Skin epidermis (tissue), 12 donors: ENCODE results near the gene GALNT2.

Experiments used
- H3K27ac ChIP-seq, 21 experiments: fragments of 200-600 bp; sonication (generic) in 11 of 21; one replicate each; pipeline ENCODE4 v1.5.0; 2020; ENCODE audit warnings: mild to moderate bottlenecking in 3 of 21, inconsistent platforms in 2 of 21, moderate library complexity in 2 of 21
- H3K4me3 ChIP-seq, 7 experiments: fragments of 200-600 bp; sonication (generic) in 2 of 7; one replicate each; pipeline ENCODE4 v1.5.0; 2020; ENCODE audit warnings: inconsistent platforms in 2 of 7, mild to moderate bottlenecking in 2 of 7, moderate library complexity in 1 of 7

Gene GALNT2

GRCh38 chr1:230069796-230070195 lies 2.8 kb downstream of the GALNT2 start:
- H3K27ac ChIP-seq, result no peak overlapping the region
- no peak overlapping the region for H3K4me3 ChIP-seq

GRCh38 chr1:230070321-230071208 lies 3.5 kb downstream of the GALNT2 start:
- Histone ChIP-seq H3K27ac (no peak overlapping the region), H3K4me3 (no peak overlapping the region)

DNA sequence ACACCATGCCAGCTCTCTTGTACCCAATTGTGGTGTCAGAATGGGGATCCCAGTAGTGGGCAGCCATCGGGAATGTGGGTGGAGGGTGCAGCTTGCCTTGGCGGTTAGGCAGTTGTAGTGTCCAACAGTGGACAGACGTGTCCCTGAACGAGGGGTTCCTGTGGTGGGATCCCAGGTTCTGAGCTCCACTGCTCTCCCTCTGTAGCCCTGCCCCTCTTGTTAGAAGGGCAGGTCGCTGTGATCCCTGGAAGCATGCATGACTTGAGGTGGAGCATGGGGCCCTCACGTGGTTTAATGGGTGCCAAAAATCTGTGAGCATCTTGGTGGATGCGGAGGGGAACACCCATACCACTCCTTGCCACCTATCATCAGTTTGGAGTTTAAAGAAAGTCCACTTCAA lies 4.3 kb downstream of the GALNT2 start:
- Histone ChIP-seq H3K27ac (no peak overlapping the region), H3K4me3 (no peak overlapping the region)

DNA sequence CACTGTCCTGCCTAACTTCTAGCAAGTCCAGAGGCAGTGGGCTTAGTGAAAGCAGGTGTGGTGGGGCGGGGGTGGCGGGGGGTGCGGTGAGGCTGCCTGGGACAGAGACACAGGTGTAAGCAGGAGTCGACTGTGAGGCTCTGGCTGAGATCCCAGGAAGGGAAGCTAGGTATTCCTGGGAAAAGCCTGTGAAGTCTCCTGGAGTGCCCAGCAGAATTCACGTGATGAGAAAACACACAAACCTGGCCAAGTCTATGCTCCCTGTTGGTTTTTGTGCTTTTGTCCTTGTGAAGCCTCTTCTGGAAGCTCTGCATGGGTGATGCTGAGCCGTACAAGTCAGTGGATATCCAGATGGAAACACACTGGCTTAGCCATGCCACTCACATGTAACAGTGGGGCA lies 5.3 kb downstream of the GALNT2 start:
- Histone ChIP-seq H3K27ac (no peak overlapping the region), H3K4me3 (no peak overlapping the region)

DNA sequence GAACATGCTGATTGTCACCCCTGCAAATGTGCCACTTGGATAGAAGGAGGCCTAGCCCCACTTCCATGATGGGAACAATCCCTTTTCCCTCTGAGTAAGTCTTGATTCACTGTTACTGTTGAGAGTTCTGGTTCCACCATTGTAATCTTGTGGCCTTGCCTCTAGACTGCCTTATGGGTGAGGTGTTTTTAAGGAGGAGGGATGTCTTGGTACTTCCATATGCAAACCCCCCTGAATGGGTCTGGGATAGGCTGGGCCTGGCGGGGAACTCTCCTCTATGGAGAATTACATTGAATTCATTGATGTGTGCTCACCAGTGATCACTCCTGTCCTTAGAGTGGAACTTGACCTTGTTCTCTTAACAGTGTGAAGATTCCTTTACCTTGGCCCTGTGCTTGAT lies 5.8 kb downstream of the GALNT2 start:
- Histone ChIP-seq H3K4me3 (no peak overlapping the region), H3K27ac (no peak overlapping the region)

GRCh38 chr1:230073371-230074035 lies 6.5 kb downstream of the GALNT2 start:
- Histone ChIP-seq H3K27ac (peak overlapping the region in 1 of 21 experiments; percentile 25), H3K4me3 (no peak overlapping the region)

DNA sequence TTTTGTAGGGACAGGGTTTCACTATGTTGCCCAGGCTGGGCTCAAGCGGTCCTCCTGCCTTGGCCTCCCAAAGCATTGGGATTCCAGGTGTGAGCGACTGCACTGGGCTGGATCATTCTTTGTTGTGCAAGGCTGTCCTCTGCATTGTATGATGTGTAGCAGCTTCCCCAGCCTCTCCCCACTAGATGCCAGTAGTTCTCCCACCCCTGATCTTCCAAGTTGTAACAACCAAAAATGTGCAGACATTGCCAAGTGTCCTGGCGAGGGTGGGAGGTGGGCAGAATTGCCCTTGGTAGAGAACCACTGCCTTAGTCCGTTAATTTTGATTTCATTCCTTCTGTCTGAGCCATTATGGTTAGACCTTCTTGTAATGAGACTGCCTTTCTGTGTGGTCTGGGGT lies 7.2 kb downstream of the GALNT2 start:
- H3K27ac ChIP-seq, result no peak overlapping the region

DNA sequence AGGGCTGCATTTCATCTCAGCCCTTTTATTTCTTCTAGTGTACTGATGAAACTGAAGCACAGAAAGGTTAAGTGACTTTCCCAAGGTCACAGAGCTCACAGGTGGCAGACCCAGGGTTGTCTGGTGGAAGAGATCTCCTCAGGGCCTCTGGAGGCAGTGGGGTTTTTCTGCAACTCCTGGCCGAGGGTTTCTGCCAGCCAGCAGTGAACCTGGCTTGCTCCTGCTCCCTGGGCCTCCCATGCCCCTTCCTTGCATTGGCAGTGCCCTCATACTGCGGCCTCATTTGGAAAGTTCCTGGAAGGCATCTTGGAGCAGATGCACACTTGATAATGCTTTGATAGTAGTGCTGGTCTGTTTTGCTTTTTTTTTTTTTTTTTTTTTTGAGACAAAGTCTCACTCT lies 7.7 kb downstream of the GALNT2 start:
- Histone ChIP-seq H3K4me3 (no peak overlapping the region), H3K27ac (no peak overlapping the region)

More for the DNA sequence above, 7.2 kb downstream of the GALNT2 start:
- H3K4me3 ChIP-seq, result no peak overlapping the region

GRCh38 chr1:230076121-230076520 lies 9.1 kb downstream of the GALNT2 start:
- H3K27ac ChIP-seq, result no peak overlapping the region

GRCh38 chr1:230077011-230077410 lies 10.0 kb downstream of the GALNT2 start:
- Histone ChIP-seq H3K27ac (no peak overlapping the region), H3K4me3 (no peak overlapping the region)

More at GRCh38 chr1:230076121-230076520, 9.1 kb downstream of the GALNT2 start:
- no peak overlapping the region for H3K4me3 ChIP-seq

DNA sequence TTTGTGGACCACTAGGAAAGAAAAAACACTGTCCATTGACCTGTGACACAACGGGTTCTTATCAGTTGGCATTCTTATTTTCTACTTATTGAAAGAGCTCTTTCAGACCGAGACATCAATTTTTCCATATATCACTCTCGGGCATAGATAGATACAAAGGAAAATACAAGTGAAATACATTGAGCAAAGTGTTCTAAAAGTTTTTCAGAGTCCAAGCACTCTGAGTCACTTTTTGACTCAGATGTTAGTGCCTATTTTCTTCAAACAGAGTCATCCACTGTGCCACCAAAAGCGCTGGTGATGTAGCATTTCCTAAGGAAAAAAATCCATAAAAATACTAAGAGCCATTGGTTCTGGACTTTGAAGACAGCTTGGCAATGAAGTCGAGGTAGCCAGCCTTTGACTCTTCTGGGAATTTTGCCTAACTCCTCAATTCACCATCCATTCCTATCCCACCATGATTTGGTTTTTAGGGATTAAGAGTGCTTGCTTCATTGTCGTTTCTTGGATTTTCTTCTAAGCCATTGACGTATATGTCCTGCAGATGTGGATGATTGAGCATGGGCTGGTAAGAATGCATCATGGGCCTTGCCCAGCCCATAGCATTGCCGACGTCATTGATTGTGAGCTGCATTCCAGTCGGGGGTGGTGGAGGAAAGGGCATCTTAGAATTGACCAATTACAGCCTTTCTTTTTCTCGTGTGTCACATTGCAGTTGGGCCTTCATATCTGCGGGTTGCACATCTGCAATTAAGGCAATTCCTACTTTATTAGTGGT lies 10.6 kb downstream of the GALNT2 start:
- Histone ChIP-seq H3K4me3 (no peak overlapping the region), H3K27ac (no peak overlapping the region)

DNA sequence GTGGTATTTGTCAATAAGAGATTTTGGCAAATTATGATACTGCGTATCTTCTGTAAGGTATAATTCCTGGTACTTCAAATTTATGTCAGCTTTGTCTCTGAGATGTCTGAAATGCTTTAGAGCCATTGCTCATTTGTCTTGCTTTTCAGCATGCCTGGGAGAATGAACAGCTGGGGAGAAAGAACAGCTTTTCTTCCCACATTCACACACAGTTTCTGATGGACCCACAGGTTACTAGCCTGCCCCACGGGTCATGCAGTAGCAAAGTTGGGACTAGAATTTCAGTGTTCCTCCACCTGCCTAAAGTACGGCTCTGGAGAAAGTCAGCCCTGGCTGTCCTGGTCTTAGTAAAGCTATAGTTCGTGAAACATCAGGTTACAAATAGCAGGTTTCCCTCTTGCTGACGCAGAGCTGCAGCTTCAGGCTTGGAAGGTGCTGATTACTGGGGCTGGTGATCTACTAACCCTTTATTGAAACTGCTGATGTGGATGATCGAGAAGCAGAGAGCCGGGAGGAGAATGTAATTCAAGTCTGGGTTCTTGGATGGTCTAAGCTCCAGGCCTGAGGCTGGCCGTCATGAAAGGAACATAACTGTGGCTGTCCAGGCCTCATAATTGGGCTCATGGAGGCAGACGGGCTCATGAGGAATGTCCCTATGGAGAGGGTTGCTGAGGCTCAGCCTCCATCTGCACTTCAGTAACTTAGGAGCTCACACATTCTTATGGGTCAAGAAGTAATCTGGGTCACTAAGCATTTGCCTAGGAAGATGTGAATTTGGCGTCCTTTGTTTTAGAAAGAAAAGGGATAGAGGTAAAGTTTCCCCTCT lies 12.4 kb downstream of the GALNT2 start:
- H3K27ac ChIP-seq, result no peak overlapping the region
- no peak overlapping the region for H3K4me3 ChIP-seq

GRCh38 chr1:230080822-230081221 lies 13.8 kb downstream of the GALNT2 start:
- H3K27ac ChIP-seq, result no peak overlapping the region

DNA sequence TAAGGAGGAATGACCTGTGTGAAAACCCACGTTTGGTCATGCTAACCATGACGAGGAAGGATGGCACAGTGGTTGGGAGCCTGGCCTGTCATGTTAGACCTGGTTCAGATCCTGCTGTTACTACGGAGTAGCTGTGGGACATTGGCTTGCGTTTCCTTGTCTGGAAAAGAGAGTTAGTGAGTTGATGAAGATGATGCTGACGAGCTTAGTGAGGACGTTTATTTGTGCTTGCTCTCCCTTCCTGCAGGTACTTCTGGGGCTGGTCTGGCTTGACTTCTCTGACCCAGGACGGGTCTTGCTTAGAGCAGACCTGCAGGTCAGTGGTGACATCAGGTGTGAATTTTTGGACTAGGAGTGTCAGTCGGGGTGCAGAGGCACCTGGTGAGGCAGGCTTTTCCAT lies 14.7 kb downstream of the GALNT2 start:
- H3K27ac ChIP-seq, result peak overlapping the region in 1 of 21 experiments; percentile 8
- H3K4me3 ChIP-seq, result no peak overlapping the region

More at GRCh38 chr1:230080822-230081221, 13.8 kb downstream of the GALNT2 start:
- no peak overlapping the region for H3K4me3 ChIP-seq

DNA sequence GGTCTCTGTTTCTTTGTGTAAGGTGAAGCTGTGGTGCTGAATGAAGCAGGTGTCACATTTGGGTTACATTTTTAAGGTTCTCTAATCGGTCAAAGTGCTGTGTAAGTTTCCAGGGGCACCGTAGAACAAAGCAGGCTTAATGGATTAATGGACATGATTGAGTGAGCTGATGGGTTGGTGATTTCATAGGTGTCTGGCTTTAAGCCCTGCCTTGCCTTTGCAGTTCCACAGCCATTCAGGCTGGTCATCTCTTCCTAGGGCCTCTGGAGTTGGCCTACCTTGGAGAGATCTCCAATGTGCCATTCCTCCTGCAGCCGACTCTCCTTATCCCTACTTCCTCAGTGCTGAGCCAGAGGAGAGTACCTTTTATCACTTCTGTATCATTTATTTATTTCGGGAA lies 15.2 kb downstream of the GALNT2 start:
- Histone ChIP-seq H3K27ac (peak overlapping the region in 1 of 21 experiments; percentile 8), H3K4me3 (no peak overlapping the region)

DNA sequence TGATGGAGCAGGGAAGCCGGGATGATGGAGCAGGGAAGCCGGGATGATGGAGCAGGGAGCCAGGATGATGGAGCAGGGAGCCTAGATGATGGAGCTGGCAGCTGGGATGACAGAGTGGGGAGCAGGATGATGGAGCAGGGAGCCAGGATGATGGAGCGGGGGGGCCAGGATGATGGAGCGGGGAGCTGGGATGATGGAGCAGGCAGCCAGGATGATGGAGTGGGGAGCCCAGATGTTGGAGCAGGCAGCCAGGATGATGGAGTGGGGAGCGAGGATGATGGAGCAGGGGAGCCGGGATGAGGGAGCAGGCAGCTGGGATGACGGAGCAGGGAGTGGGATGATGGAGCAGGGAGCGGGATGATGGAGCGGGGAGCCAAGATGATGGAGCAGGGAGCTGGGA lies 16.0 kb downstream of the GALNT2 start:
- no peak overlapping the region for H3K27ac ChIP-seq
- H3K4me3 ChIP-seq, result no peak overlapping the region

GRCh38 chr1:230083746-230084407 lies 16.8 kb downstream of the GALNT2 start:
- Histone ChIP-seq H3K27ac (peak overlapping the region in 15 of 21 experiments; percentile 3 to 76 (median 55)), H3K4me3 (no peak overlapping the region)

DNA sequence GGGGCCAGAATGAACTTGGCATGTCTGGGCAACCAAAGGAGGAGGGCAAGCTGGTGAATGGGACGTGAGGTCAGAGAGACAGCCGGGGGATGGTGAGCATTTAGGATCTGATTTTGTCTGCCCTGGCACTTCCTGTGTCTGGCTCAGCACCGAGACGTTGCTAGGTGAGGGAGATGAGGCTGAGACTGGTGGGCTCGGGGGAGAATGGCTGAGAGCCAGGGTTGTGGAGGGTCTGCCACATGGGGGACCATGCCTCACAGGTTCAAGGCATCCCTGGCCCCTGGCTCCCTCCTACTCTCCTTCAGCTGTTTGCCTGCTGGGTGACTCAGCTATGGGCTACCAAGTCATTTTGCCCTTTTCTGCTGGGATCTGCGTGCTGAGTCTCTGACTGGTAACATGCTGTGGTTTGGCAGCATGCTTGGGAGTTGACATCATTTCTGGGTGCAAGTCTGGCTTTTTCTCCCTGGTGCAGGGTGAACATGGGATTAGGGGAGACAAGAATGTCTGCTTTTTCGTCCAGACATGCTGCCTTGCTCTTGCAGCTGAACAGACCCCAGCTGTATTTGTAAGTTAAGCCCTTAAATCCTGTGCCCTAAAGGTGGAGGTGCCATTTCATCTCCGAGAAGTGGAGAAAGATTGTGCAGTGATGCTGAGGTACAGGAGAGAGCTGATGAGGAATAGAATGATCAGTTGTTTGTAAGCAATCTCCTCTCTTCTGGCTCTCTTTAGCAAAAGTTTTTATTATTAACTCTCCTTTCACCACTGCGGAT lies 17.6 kb downstream of the GALNT2 start:
- H3K27ac ChIP-seq, result peak overlapping the region in 16 of 21 experiments; percentile 12 to 76 (median 49)

More for the DNA sequence above, 17.6 kb downstream of the GALNT2 start:
- H3K4me3 ChIP-seq, result no peak overlapping the region
